ENCODE data around the gene NPHS1. TPM values are rescaled to one million over a fixed set of nuclear protein-coding genes. Genes with fewer than 3 reads are reported as not detected.

NPHS1 gene
- total RNA-seq, 1 donor: not detected

- DNase-seq (ENCODE audit: low read depth): no peak
- no peak for TF ChIP-seq CTCF (IDR thresholded peaks at IDR 0.05; ENCODE audit: insufficient read depth, low read length)
- H3K4me3 ChIP-seq (ENCODE audit: low read depth, low read length): no peak overlapping the region
Observed at GRCh38 chr19:35786299-35787160, 65.8 kb downstream of the NPHS1 start.

GRCh38 chr19:35785339-35785627 is 67.0 kb downstream of the NPHS1 start:
- DNase-seq (ENCODE audit: low read depth): no peak
- no peak overlapping the region for H3K4me3 ChIP-seq (ENCODE audit: low read depth, low read length)
- TF ChIP-seq CTCF (IDR thresholded peaks at IDR 0.05; ENCODE audit: insufficient read depth, low read length): no peak

- DNase-seq (ENCODE audit: low read depth): no peak
- H3K4me3 ChIP-seq (ENCODE audit: low read depth, low read length): no peak overlapping the region
- TF ChIP-seq CTCF (IDR thresholded peaks at IDR 0.05; ENCODE audit: insufficient read depth, low read length): no peak
Observed at GRCh38 chr19:35784503-35785338, 67.6 kb downstream of the NPHS1 start.

GRCh38 chr19:35783469-35784434 is 68.6 kb downstream of the NPHS1 start:
- no peak for DNase-seq (ENCODE audit: low read depth)
- H3K4me3 ChIP-seq (ENCODE audit: low read depth, low read length): no peak overlapping the region
- TF ChIP-seq CTCF (IDR thresholded peaks at IDR 0.05; ENCODE audit: insufficient read depth, low read length): no peak

GRCh38 chr19:35782589-35782988 is 69.7 kb downstream of the NPHS1 start:
- no peak for DNase-seq (ENCODE audit: low read depth)
- no peak for TF ChIP-seq CTCF (IDR thresholded peaks at IDR 0.05; ENCODE audit: insufficient read depth, low read length)
- no peak overlapping the region for H3K4me3 ChIP-seq (ENCODE audit: low read depth, low read length)

GRCh38 chr19:35781650-35782049 is 70.7 kb downstream of the NPHS1 start:
- no peak overlapping the region for H3K4me3 ChIP-seq (ENCODE audit: low read depth, low read length)
- DNase-seq (ENCODE audit: low read depth): no peak
- no peak for TF ChIP-seq CTCF (IDR thresholded peaks at IDR 0.05; ENCODE audit: insufficient read depth, low read length)
